Measurements from ENCODE around the gene TAF3.

The TAF3 gene

GRCh38 chr10:8061274-8062211, 243.2 kb downstream of the TAF3 start:
- no peak for DNase-seq

GRCh38 chr10:8063128-8063908, 245.0 kb downstream of the TAF3 start:
- no peak for DNase-seq

GRCh38 chr10:8063935-8064334, 245.6 kb downstream of the TAF3 start:
- DNase-seq, result no peak

- no peak for DNase-seq
These were observed 246.1 kb downstream of the TAF3 start for GRCh38 chr10:8064436-8064835.

- no peak for DNase-seq
These were observed 247.3 kb downstream of the TAF3 start for GRCh38 chr10:8065651-8066050.

- DNase-seq, result no peak
These were observed 247.8 kb downstream of the TAF3 start for GRCh38 chr10:8066124-8066523.

Data from NCI-H2081 (cell line).